Natural killer cell (primary cell): Measurements from ENCODE around the gene GIGYF2. TPM values are rescaled to one million over a fixed set of nuclear protein-coding genes. Genes with fewer than 3 reads are reported as not detected.

Experiments used
- ATAC-seq, 3 donors: fragments of 150-1000 bp in 2 of 3; fragments of 200-7000 bp in 1 of 3; cut with Tn5 transposase; 1 replicate in 1 of 3; 2 replicates in 2 of 3; pipeline ENCODE4 v1.10.0; 2021; ENCODE audit warnings: mild to moderate bottlenecking in 2 of 3, moderate library complexity in 2 of 3
- DNase-seq, 2 donors: peaks; one replicate each; pipeline versions ENCODE4 v3.0.0 to v3.0.0-alpha.2; 2013 to 2021; ENCODE audit warnings: mixed read lengths in 1 of 2
- H3K27ac ChIP-seq: one replicate; pipeline ENCODE4 v1.5.1; 2013; ENCODE audit warnings: mild to moderate bottlenecking, low read length
- H3K27me3 ChIP-seq: one replicate; pipeline ENCODE4 v1.6.1; 2013; ENCODE audit warnings: low read length; ENCODE audit not compliant: control insufficient read depth, insufficient read depth
- H3K36me3 ChIP-seq: one replicate; pipeline ENCODE4 v1.6.1; 2013; ENCODE audit warnings: low read length; ENCODE audit not compliant: control insufficient read depth, insufficient read depth
- H3K4me1 ChIP-seq: one replicate; pipeline ENCODE4 v1.6.1; 2013; ENCODE audit warnings: low read length; ENCODE audit not compliant: control insufficient read depth, insufficient read depth
- H3K4me3 ChIP-seq: one replicate; pipeline ENCODE4 v1.5.1; 2013; ENCODE audit warnings: low read length
- H3K9me3 ChIP-seq: one replicate; pipeline ENCODE4 v1.6.1; 2013; ENCODE audit warnings: low read length; ENCODE audit not compliant: control insufficient read depth, insufficient read depth
- H3K27ac Mint-ChIP-seq, 2 donors: one replicate each; pipeline ENCODE4 v1.8.0; 2022; ENCODE audit warnings: mild to moderate bottlenecking in 2 of 2, mixed read lengths in 2 of 2, moderate library complexity in 1 of 2
- H3K27me3 Mint-ChIP-seq, 2 donors: one replicate each; pipeline ENCODE4 v1.8.0; 2022; ENCODE audit warnings: low read depth in 2 of 2, mixed read lengths in 2 of 2
- H3K36me3 Mint-ChIP-seq: one replicate; pipeline ENCODE4 v1.8.0; 2022; ENCODE audit warnings: mixed read lengths
- H3K4me1 Mint-ChIP-seq, 2 donors: one replicate each; pipeline ENCODE4 v1.8.0; 2022; ENCODE audit warnings: mixed read lengths in 2 of 2
- H3K4me3 Mint-ChIP-seq: one replicate; pipeline ENCODE4 v1.8.0; 2022; ENCODE audit warnings: mild to moderate bottlenecking, moderate library complexity, mixed read lengths
- H3K9me3 Mint-ChIP-seq, 2 donors: one replicate each; pipeline ENCODE4 v1.8.0; 2022; ENCODE audit warnings: mixed read lengths in 2 of 2
- WGBS: methylation state at CpG from one replicate; pipeline ENCODE4 v1.1.7; 2013; ENCODE audit warnings: missing lambda C conversion rate; ENCODE audit not compliant: insufficient coverage; 5-methylcytosine and 5-hydroxymethylcytosine counted together
- intact Hi-C: fragments of 100-400 bp; cut with micrococcal nuclease; formaldehyde crosslinking; loops from one replicate; pipeline ENCODE4 v1.14.2; 2022
- total RNA-seq, 4 donors: library from RNA; stranded (reverse); fragments of 120-200 nt in 1 of 4; gene quantifications; one replicate each; pipeline versions ENCODE4 v1.2.3 to v1.2.4, GENCODE V29; 2013 to 2022
- TF ChIP-seq, protein P1 (sequence below): fragments of 200-600 bp; IDR thresholded peaks from one replicate; pipeline ENCODE4 v1.8.0; 2022; ENCODE audit warnings: antibody characterized with exemption

Gene GIGYF2
- total RNA-seq, 3 donors from 2014 or later (not counting 1 experiment from before 2014, with no cell fraction given) = 73.6 to 85.3 (median 80.1) TPM

DNA sequence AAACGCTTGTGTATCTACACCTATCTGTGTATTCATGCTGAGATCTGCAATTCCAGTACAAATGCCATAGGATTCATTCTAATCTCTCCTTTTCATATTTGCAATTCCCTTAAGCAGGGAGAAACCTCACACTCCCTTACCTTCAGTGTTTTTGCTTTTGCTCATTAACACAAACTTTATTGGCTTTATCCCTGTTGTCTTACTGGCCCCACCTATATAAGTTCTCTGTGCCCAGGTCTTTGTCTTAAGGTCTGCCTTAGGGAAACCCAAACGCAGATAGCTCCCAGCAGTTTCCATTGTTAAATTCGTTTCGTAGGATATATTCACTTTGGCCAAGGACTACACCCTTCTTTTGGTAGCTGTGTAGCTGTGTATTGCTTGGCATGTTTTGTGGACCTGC is 169.0 kb downstream of the GIGYF2 start:
- Mint-ChIP-seq H3K27me3 (no peaks in the 10 kb centered on the region), H3K27ac (no peak overlapping the region), H3K36me3 (no peaks in the 10 kb centered on the region), H3K4me1 (peaks cover 0 to 5% of the 10 kb centered on the region in 2 donors), H3K4me3 (no peak overlapping the region), H3K9me3 (no peaks in the 10 kb centered on the region)
- no peaks in the 10 kb centered on the region for H3K9me3 ChIP-seq
- 98% methylated on average over 4 of the region's 4 CpGs for WGBS
- no peaks in the 10 kb centered on the region for H3K27me3 ChIP-seq
- H3K27ac ChIP-seq = no peak overlapping the region
- no peaks in the 10 kb centered on the region for H3K4me1 ChIP-seq
- no peak for ATAC-seq
- DNase-seq = no peak
- H3K36me3 ChIP-seq = peaks cover 3% of the 10 kb centered on the region
- intact Hi-C loops = no loop called here
- TF ChIP-seq, protein P1, sequence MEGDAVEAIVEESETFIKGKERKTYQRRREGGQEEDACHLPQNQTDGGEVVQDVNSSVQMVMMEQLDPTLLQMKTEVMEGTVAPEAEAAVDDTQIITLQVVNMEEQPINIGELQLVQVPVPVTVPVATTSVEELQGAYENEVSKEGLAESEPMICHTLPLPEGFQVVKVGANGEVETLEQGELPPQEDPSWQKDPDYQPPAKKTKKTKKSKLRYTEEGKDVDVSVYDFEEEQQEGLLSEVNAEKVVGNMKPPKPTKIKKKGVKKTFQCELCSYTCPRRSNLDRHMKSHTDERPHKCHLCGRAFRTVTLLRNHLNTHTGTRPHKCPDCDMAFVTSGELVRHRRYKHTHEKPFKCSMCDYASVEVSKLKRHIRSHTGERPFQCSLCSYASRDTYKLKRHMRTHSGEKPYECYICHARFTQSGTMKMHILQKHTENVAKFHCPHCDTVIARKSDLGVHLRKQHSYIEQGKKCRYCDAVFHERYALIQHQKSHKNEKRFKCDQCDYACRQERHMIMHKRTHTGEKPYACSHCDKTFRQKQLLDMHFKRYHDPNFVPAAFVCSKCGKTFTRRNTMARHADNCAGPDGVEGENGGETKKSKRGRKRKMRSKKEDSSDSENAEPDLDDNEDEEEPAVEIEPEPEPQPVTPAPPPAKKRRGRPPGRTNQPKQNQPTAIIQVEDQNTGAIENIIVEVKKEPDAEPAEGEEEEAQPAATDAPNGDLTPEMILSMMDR = no peak
- H3K4me3 ChIP-seq = no peak overlapping the region

DNA sequence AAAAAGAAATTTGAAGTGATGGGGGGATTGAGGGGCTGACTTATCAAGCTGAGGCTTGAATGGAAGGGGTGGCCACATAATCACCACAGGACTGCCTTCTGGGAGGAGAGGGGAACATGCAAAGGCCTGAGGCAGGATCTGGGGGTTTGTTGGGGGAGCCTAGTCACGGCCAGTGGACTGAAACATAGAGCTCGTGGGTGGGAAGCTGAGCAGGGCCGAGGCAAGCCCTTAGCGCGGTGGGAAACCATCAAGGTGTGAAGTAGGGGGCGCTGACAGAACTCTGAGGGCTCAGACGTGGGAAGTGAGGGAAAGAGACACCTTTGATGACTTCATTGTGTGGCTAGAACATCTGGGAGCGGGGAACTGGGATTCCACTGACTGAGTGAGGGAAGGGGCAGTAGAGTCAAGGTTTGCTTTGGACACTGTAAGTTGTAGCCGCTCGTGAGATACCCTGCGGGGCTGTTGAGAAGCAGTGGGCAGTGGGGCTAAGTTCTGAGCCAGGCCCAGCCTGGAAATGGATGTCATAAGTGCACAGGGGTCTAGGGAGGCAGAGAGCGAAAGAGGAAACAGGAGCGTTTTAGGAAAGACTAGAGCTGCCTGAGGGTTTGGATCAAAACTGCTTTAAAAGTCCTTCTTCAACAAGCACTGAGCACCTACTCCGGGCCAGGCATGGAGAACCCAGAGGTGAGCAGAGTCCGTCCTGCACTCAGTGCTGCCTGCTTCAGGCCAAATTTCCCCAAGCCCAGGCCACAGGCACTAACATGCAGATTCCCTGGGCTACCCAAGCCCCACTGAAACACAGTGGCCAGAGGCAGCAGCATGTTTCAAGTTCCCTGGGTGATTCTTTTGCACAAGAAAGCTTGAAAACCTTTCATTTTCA is 172.2 kb downstream of the GIGYF2 start:
- Histone ChIP-seq H3K27ac (no peak overlapping the region), H3K27me3 (no peaks in the 10 kb centered on the region), H3K36me3 (no peaks in the 10 kb centered on the region), H3K4me1 (no peaks in the 10 kb centered on the region), H3K9me3 (no peaks in the 10 kb centered on the region), H3K4me3 (no peak overlapping the region)
- no peak overlapping the region for H3K4me3 Mint-ChIP-seq
- DNase-seq (no peak), ATAC-seq (no peak)
- peak overlapping the region in 1 of 2 donors; percentile 29 for H3K27ac Mint-ChIP-seq
- intact Hi-C loops = no loop called here
- no peaks in the 10 kb centered on the region for H3K27me3 Mint-ChIP-seq
- WGBS = 72% methylated on average over 15 of the region's 15 CpGs
- TF ChIP-seq, protein P1 = no peak
- H3K9me3 Mint-ChIP-seq = no peaks in the 10 kb centered on the region
- H3K4me1 Mint-ChIP-seq = peaks cover 0 to 5% of the 10 kb centered on the region in 2 donors
- no peaks in the 10 kb centered on the region for H3K36me3 Mint-ChIP-seq

DNA sequence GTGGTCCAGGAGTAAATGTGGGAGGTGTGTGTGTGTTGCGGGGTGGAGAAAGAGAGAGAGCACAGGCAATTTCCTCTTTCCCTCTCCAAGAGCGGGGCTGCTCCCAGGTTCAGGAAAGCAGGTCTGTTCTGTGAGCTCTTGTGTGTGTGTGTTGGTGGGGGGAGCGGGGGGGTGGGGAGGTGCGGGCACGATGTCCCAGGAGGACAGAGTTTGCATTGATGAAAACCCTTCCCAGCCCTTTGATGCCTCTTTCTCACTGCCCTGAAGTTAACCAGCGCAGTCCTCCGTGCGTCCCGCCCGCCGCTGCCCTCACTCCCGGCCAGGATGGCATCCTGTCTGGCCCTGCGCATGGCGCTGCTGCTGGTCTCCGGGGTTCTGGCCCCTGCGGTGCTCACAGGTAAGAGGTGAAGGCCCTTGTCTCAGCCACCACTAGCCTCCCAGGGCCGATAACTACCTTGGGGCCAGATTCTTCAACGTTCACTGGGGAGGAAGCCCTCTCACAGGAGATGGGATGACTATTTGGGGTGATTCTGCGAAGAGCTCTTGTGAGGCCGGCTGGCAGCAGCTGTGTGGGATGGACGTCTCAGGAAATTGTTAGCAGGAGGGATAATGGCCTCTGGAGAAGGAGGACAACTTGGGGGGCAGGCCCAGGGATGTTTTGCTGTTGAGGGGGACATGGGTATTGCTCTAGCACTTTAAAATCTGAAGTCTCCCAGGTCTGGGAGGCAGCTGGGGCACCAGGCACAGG is 173.1 kb downstream of the GIGYF2 start, which contains the start of gene SNORC:
SNORC (plus strand) TSS at position 247 of the 748 bp plus-strand sequence; CDS start at position 325, 78 bp downstream.
- Mint-ChIP-seq H3K4me3 (no peak within 1 kb of the TSS), H3K27me3 (peaks cover 3 to 6% of the 10 kb centered on the region in 2 donors), H3K36me3 (no peaks in the 10 kb centered on the region), H3K9me3 (no peaks in the 10 kb centered on the region), H3K27ac (peak within 1 kb of the TSS in 1 of 2 donors; percentile 29), H3K4me1 (peaks cover 0 to 5% of the 10 kb centered on the region in 2 donors)
- Histone ChIP-seq H3K27ac (no peak within 1 kb of the TSS), H3K4me3 (no peak within 1 kb of the TSS), H3K4me1 (no peaks in the 10 kb centered on the region), H3K9me3 (no peaks in the 10 kb centered on the region), H3K27me3 (peaks cover 2% of the 10 kb centered on the region), H3K36me3 (no peaks in the 10 kb centered on the region)
- no peak for DNase-seq
- 91% methylated on average over 19 of the region's 21 CpGs for WGBS
- intact Hi-C loops = no loop called here
- TF ChIP-seq, protein P1 = no peak
- ATAC-seq = no peak
